Measurements from ENCODE around the gene ANKRD12.

- TF ChIP-seq CTCF (optimal IDR thresholded peaks at IDR 0.05 in 1 of 3, IDR thresholded peaks at IDR 0.05 in 1 of 3, conservative IDR thresholded peaks at IDR 0.05 in 1 of 3; ENCODE audit: extremely low read depth in 1 of 3, insufficient read depth in 2 of 3, low read length in 3 of 3): no peak
- no peak for TF ChIP-seq EZH2 (IDR thresholded peaks at IDR 0.05; ENCODE audit: low read length)
Measured at GRCh38 chr18:9334973-9335696, 198.6 kb downstream of the ANKRD12 start.
